DMS114 treated with DMSO at 0.1 percent for 48 hours (cell line): ENCODE data around the gene CREB3L1.
"Not testable (repeated sequence)": the region's sequence is repeated elsewhere in the genome, so short reads cannot be mapped to it uniquely, and the experiment has no call there.

ENCODE experiments used
- DNase-seq: peaks from one replicate; lab custom pipeline; 2025; ENCODE audit not compliant: unreplicated experiment; lab: John Stamatoyannopoulos, UW

The CREB3L1 gene

GRCh38 chr11:46248289-46249102, 29.0 kb upstream of the CREB3L1 start:
- no peak for DNase-seq

GRCh38 chr11:46249103-46249937, 28.1 kb upstream of the CREB3L1 start:
- no peak for DNase-seq

- DNase-seq, result no peak
Measured at GRCh38 chr11:46249938-46250744, 27.3 kb upstream of the CREB3L1 start.

GRCh38 chr11:46250745-46251052, 26.8 kb upstream of the CREB3L1 start:
- no peak for DNase-seq

- no peak for DNase-seq
Measured at GRCh38 chr11:46251954-46252353, 25.5 kb upstream of the CREB3L1 start.

GRCh38 chr11:46252373-46252914, 25.0 kb upstream of the CREB3L1 start:
- no peak for DNase-seq

- no peak for DNase-seq
Measured at GRCh38 chr11:46253258-46254132, 24.0 kb upstream of the CREB3L1 start.

GRCh38 chr11:46254133-46254491, 23.4 kb upstream of the CREB3L1 start:
- no peak for DNase-seq

- no peak for DNase-seq
Measured at GRCh38 chr11:46256540-46257001, 20.9 kb upstream of the CREB3L1 start.

- DNase-seq, result not testable (repeated sequence)
Measured at GRCh38 chr11:46259347-46259746, 18.1 kb upstream of the CREB3L1 start.

- DNase-seq, result no peak
Measured at GRCh38 chr11:46259971-46260560, 17.4 kb upstream of the CREB3L1 start.

GRCh38 chr11:46263120-46263519, 14.3 kb upstream of the CREB3L1 start:
- no peak for DNase-seq

GRCh38 chr11:46264030-46264429, 13.4 kb upstream of the CREB3L1 start:
- DNase-seq, result no peak

GRCh38 chr11:46264976-46265375, 12.5 kb upstream of the CREB3L1 start:
- no peak for DNase-seq

GRCh38 chr11:46265764-46266163, 11.7 kb upstream of the CREB3L1 start:
- DNase-seq, result no peak

- no peak for DNase-seq
Measured at GRCh38 chr11:46267930-46268329, 9.5 kb upstream of the CREB3L1 start.

- DNase-seq, result no peak
Measured at GRCh38 chr11:46270684-46271083, 6.8 kb upstream of the CREB3L1 start.

- DNase-seq, result no peak
Measured at GRCh38 chr11:46271407-46271806, 6.1 kb upstream of the CREB3L1 start.

- no peak for DNase-seq
Measured at GRCh38 chr11:46271875-46272815, 5.3 kb upstream of the CREB3L1 start.
